DOHH2 (cell line): Measurements from ENCODE around the gene SLC25A13.

Source experiments
- EZH2phosphoT487 ChIP-seq: fragments of 200-600 bp; sonication (generic); IDR thresholded peaks from 2 replicates; pipeline ENCODE4 v1.6.1; 2017; ENCODE audit warnings: borderline replicate concordance, mild to moderate bottlenecking, antibody characterized with exemption, low read length, moderate library complexity, mixed read lengths
- TF ChIP-seq, protein P1 (sequence below): fragments of 200-600 bp; sonication (generic); IDR thresholded peaks from one replicate; pipeline ENCODE4 v1.5.1; 2014; ENCODE audit warnings: antibody characterized with exemption, mild to moderate bottlenecking, low read depth, low read length; ENCODE audit not compliant: poor library complexity, severe bottlenecking

DNA sequence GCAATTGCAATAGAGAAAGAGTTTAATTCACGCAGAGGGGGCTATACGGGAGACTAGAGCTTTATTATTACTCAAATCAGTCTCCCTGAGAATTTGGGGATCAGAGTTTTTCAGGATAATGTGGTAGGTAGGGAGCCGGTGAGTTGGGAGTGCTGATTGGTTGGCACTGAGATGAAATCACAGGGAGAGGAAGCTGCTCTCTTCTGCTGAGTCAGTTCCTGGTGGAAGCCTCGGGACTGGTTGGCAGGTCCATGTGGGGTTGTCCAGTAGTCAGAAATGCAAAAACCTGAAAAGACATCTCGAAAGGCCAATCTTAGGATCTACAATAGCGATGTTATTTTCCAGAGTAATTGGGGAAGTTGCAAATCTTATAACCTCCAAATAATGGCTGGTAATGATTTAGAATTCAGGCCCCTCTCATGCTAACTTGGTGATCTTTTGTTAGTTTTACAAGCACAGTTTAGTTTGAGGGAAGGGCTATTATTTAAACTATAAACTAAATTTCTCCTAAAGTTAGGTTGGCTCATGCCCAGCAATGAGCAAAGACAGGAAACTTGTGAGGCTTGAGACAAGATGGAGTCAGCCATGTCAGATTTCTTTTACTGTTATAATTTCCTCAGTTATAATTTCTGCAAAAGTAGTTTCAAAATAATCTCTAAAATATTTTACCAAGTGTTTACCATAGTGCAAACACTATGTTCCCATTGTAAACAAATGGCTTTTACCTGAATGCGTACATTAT lies 39.4 kb upstream of the SLC25A13 start:
- TF ChIP-seq, protein P1, sequence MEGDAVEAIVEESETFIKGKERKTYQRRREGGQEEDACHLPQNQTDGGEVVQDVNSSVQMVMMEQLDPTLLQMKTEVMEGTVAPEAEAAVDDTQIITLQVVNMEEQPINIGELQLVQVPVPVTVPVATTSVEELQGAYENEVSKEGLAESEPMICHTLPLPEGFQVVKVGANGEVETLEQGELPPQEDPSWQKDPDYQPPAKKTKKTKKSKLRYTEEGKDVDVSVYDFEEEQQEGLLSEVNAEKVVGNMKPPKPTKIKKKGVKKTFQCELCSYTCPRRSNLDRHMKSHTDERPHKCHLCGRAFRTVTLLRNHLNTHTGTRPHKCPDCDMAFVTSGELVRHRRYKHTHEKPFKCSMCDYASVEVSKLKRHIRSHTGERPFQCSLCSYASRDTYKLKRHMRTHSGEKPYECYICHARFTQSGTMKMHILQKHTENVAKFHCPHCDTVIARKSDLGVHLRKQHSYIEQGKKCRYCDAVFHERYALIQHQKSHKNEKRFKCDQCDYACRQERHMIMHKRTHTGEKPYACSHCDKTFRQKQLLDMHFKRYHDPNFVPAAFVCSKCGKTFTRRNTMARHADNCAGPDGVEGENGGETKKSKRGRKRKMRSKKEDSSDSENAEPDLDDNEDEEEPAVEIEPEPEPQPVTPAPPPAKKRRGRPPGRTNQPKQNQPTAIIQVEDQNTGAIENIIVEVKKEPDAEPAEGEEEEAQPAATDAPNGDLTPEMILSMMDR = no peak
- no peak for TF ChIP-seq EZH2phosphoT487
